ENCODE measurements around the gene TCF7L1. TPM values are rescaled to one million over a fixed set of nuclear protein-coding genes. Genes with fewer than 3 reads are reported as not detected.

The TCF7L1 gene
- total RNA-seq, 1 donor from 2014 or later = 48.3 TPM

DNA sequence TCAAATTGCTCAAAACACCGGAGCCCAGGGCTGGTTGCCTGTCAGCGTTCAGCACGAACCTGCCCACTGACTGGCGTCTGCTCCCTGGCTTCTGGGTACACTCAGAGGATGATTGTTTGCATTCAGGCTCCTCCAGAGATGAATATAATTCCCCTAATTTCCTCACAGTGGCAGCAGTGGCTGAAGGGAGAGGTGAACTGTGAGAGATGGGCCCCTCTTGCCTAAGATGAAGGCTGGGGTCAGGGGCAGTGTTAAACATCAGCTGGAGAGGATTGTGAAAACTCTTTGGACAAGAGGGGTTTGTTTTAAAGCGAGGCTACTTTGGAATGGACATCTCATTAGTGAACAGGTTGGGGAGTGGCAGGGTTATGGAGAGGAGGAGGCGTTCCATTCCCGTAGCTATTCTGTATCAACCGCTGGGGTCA is 31.0 kb downstream of the TCF7L1 start:
- H3K4me3 Mint-ChIP-seq = no peak overlapping the region
- no peak for DNase-seq (ENCODE audit: low spot score in 2 of 2, unreplicated experiment in 2 of 2)
- no peaks in the 10 kb centered on the region for H3K9me3 Mint-ChIP-seq
- H3K36me3 Mint-ChIP-seq = peaks cover 8% of the 10 kb centered on the region
- TF ChIP-seq, protein P1, sequence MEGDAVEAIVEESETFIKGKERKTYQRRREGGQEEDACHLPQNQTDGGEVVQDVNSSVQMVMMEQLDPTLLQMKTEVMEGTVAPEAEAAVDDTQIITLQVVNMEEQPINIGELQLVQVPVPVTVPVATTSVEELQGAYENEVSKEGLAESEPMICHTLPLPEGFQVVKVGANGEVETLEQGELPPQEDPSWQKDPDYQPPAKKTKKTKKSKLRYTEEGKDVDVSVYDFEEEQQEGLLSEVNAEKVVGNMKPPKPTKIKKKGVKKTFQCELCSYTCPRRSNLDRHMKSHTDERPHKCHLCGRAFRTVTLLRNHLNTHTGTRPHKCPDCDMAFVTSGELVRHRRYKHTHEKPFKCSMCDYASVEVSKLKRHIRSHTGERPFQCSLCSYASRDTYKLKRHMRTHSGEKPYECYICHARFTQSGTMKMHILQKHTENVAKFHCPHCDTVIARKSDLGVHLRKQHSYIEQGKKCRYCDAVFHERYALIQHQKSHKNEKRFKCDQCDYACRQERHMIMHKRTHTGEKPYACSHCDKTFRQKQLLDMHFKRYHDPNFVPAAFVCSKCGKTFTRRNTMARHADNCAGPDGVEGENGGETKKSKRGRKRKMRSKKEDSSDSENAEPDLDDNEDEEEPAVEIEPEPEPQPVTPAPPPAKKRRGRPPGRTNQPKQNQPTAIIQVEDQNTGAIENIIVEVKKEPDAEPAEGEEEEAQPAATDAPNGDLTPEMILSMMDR (IDR thresholded peaks at IDR 0.05; ENCODE audit: unreplicated experiment) = no peak
- no peaks in the 10 kb centered on the region for H3K27me3 Mint-ChIP-seq (ENCODE audit: low read depth)
- peaks cover 46% of the 10 kb centered on the region for H3K4me1 Mint-ChIP-seq
- H3K27ac Mint-ChIP-seq = peak overlapping the region; percentile 77

DNA sequence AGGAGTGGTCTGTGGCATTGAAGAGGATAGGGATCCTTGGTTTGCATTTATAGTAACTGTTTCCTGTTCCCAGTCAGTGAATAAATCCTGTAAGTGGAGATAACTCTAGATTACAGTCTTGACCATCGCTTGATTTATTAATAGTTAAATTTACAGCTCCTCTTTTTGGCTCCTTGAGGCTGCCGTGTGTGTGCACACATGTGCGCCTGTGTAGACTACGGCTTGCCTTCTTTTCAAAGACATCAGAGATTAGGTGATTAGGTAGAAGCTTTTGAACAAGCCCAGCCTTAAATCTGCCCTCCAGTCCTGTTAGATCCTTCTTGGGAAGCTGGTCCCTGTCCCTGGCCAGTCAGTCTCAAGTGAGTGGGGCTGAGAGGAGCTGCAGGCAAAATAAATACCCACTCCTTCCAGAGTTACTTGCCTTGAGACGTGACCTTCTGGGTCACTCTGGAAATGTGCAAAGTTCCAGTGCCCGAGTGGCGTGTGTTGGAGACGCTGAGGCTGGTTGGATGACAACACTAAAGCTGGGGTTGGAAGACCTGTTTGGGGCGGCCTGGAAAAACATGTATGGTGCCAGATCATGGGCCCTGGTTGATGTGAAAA is 32.0 kb downstream of the TCF7L1 start:
- TF ChIP-seq, protein P1 (IDR thresholded peaks at IDR 0.05; ENCODE audit: unreplicated experiment) = no peak
- Mint-ChIP-seq H3K4me1 (peaks cover 46% of the 10 kb centered on the region), H3K9me3 (no peaks in the 10 kb centered on the region), H3K36me3 (peaks cover 8% of the 10 kb centered on the region), H3K4me3 (no peak overlapping the region), H3K27ac (peak overlapping the region; percentile 82), H3K27me3 (ENCODE audit: low read depth) (no peaks in the 10 kb centered on the region)
- no peak for DNase-seq (ENCODE audit: low spot score in 2 of 2, unreplicated experiment in 2 of 2)

DNA sequence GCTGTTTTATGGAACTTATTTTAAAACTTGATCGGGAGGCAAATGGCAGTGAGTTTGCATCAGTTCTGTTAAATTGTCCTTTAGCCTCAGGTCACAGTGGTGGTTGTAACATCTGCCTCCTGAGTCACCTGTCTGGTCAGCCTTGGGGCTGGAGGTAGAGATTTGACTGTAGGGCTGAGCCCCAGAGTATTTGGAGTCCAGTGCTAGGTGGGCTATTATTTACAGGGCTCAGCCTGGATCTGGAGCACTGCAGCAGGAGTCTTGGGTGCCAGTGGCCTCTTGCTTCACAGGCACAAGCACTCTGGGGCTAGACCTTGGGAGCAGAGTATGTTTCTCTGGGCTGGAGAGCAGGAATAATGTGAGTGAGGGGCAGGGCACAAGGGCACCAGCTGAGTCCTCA is 32.8 kb downstream of the TCF7L1 start:
- Mint-ChIP-seq H3K27me3 (ENCODE audit: low read depth) (no peaks in the 10 kb centered on the region), H3K4me1 (peaks cover 42% of the 10 kb centered on the region), H3K36me3 (peaks cover 8% of the 10 kb centered on the region), H3K27ac (no peak overlapping the region), H3K4me3 (no peak overlapping the region), H3K9me3 (no peaks in the 10 kb centered on the region)
- TF ChIP-seq, protein P1 (IDR thresholded peaks at IDR 0.05; ENCODE audit: unreplicated experiment) = no peak
- no peak for DNase-seq (ENCODE audit: low spot score in 2 of 2, unreplicated experiment in 2 of 2)

DNA sequence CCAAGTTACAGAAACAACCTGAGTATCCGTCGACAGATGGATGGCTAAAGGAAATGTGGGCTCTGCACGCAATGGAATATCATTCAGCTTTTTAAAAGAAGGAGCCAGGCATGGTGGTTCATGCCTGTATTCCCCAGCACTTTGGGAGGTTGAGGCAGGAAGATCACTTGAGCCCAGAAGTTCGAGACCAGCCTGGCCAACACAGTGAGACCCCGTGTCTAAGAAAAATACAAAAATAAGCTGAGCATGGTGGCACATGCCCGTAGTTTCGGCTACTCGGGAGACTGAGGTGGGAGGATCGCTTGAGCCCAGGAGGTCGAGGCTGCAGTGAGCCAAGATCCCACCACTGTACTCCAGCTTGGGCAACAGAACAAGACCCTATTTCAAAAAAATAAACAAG is 34.3 kb downstream of the TCF7L1 start:
- DNase-seq (ENCODE audit: low spot score in 2 of 2, unreplicated experiment in 2 of 2) = no peak
- peaks cover 34% of the 10 kb centered on the region for H3K4me1 Mint-ChIP-seq
- no peaks in the 10 kb centered on the region for H3K27me3 Mint-ChIP-seq (ENCODE audit: low read depth)
- no peak overlapping the region for H3K4me3 Mint-ChIP-seq
- peaks cover 8% of the 10 kb centered on the region for H3K36me3 Mint-ChIP-seq
- no peak overlapping the region for H3K27ac Mint-ChIP-seq
- TF ChIP-seq, protein P1 (IDR thresholded peaks at IDR 0.05; ENCODE audit: unreplicated experiment) = no peak
- no peaks in the 10 kb centered on the region for H3K9me3 Mint-ChIP-seq

DNA sequence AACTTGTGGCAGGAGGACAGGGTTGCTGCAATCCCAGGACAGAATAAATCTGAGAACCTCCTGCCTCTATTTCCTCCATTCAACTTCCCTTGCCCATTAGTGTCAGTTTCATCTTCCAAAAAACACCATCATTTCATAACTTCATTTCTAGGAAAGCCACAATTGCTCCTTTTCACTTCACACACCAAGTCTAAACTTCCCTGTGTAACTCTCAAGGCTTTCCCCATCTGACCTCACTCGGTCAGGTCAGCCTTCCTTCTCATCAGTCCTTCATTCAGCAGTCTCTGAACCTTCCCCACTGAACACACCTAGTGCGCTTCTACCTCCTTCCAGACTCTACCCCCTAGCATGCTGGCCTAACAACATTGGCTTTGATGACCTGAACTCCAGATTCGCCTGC is 35.8 kb downstream of the TCF7L1 start:
- Mint-ChIP-seq H3K36me3 (peaks cover 11% of the 10 kb centered on the region), H3K27me3 (ENCODE audit: low read depth) (no peaks in the 10 kb centered on the region), H3K9me3 (no peaks in the 10 kb centered on the region), H3K4me3 (no peak overlapping the region), H3K4me1 (peaks cover 26% of the 10 kb centered on the region), H3K27ac (no peak overlapping the region)
- DNase-seq (ENCODE audit: low spot score in 2 of 2, unreplicated experiment in 2 of 2) = no peak
- TF ChIP-seq, protein P1 (IDR thresholded peaks at IDR 0.05; ENCODE audit: unreplicated experiment) = no peak

DNA sequence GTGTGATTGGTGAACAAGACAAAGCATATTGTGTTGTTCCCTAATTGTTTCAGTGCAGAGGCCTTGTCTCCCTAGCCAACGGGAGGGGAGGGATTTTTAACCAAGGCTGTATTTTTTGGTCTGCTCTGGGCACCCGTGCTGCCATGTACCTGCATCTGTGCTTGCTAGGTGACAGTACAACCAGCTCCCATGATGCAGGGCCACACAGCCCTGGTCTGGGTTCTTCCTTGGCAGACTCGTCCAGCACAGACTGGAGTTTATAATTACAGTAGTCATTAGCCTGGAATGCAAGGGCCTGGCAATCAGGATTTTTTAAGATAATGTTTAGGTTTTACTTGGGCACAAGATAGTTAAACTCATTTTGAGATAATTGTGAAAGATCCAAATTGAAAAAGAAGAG is 36.4 kb downstream of the TCF7L1 start:
- H3K27ac Mint-ChIP-seq = no peak overlapping the region
- peaks cover 22% of the 10 kb centered on the region for H3K4me1 Mint-ChIP-seq
- peaks cover 11% of the 10 kb centered on the region for H3K36me3 Mint-ChIP-seq
- no peaks in the 10 kb centered on the region for H3K27me3 Mint-ChIP-seq (ENCODE audit: low read depth)
- no peaks in the 10 kb centered on the region for H3K9me3 Mint-ChIP-seq
- DNase-seq (ENCODE audit: low spot score in 2 of 2, unreplicated experiment in 2 of 2) = no peak
- no peak overlapping the region for H3K4me3 Mint-ChIP-seq
- TF ChIP-seq, protein P1 (IDR thresholded peaks at IDR 0.05; ENCODE audit: unreplicated experiment) = no peak

Data from mesothelial cell of epicardium (in vitro differentiated cells).